MM.1S (cell line): ENCODE results near the gene HNF1A.

Experiments
- DNase-seq: peaks from one replicate; pipeline ENCODE4 v3.0.0-alpha.2; 2015
- H2AFZ ChIP-seq: fragments of 300-600 bp; sonication (generic); 2 replicates; pipeline ENCODE4 v1.6.0; 2016; ENCODE audit warnings: antibody characterized with exemption, low read length
- H3F3A ChIP-seq: fragments of 300-600 bp; sonication (generic); 2 replicates; pipeline ENCODE4 v1.6.1; 2016; ENCODE audit warnings: mild to moderate bottlenecking, antibody characterized with exemption, low read length, moderate library complexity, mixed read lengths; ENCODE audit not compliant: insufficient read depth
- H3K27ac ChIP-seq: fragments of 300-600 bp; sonication (generic); 2 replicates; pipeline ENCODE4 v1.5.1; 2016; ENCODE audit warnings: mild to moderate bottlenecking, low read length
- H3K27me3 ChIP-seq: fragments of 300-600 bp; sonication (generic); replicated peaks from 2 replicates; pipeline ENCODE4 v1.6.0; 2016; ENCODE audit warnings: low read length; ENCODE audit not compliant: insufficient read depth
- H3K36me3 ChIP-seq: fragments of 300-600 bp; sonication (generic); replicated peaks from 2 replicates; pipeline ENCODE4 v1.6.1; 2016; ENCODE audit warnings: mild to moderate bottlenecking, low read length, mixed read lengths; ENCODE audit not compliant: insufficient read depth
- H3K4me1 ChIP-seq: fragments of 300-600 bp; sonication (generic); 2 replicates; pipeline ENCODE4 v1.6.1; 2016; ENCODE audit warnings: low read length, mixed read lengths
- H3K4me2 ChIP-seq: fragments of 300-600 bp; sonication (generic); 2 replicates; pipeline ENCODE4 v1.6.0; 2016; ENCODE audit warnings: low read depth, low read length
- H3K4me3 ChIP-seq: fragments of 300-600 bp; sonication (generic); 2 replicates; pipeline ENCODE4 v1.5.1; 2016; ENCODE audit warnings: low read length, mixed read lengths
- H3K79me2 ChIP-seq: fragments of 300-600 bp; sonication (generic); 2 replicates; pipeline ENCODE4 v1.6.1; 2016; ENCODE audit warnings: mixed run types, low read length, mixed read lengths
- H3K9ac ChIP-seq: fragments of 300-600 bp; sonication (generic); 2 replicates; pipeline ENCODE4 v1.6.1; 2016; ENCODE audit warnings: low read length, mixed read lengths
- H3K9me2 ChIP-seq: fragments of 300-600 bp; sonication (generic); replicated peaks from 2 replicates; pipeline ENCODE4 v1.6.1; 2016; ENCODE audit warnings: mild to moderate bottlenecking, low read length, mixed read lengths; ENCODE audit not compliant: insufficient read depth
- H3K9me3 ChIP-seq: fragments of 300-600 bp; sonication (generic); replicated peaks from 2 replicates; pipeline ENCODE4 v1.6.1; 2016; ENCODE audit warnings: mild to moderate bottlenecking, low read length, mixed read lengths; ENCODE audit not compliant: insufficient read depth
- H4K20me1 ChIP-seq: fragments of 300-600 bp; sonication (generic); 2 replicates; pipeline ENCODE4 v1.6.1; 2016; ENCODE audit warnings: mild to moderate bottlenecking, low read length, moderate library complexity, mixed read lengths; ENCODE audit not compliant: insufficient read depth
- CTCF ChIP-seq: fragments of 300-600 bp; sonication (generic); IDR thresholded peaks from 2 replicates; pipeline ENCODE4 v1.5.1; 2016; ENCODE audit warnings: antibody characterized with exemption, low read length, mixed read lengths
- EZH2 ChIP-seq: fragments of 300-600 bp; sonication (generic); optimal IDR thresholded peaks from 2 replicates; pipeline ENCODE3; 2017; ENCODE audit warnings: low read depth, mild to moderate bottlenecking, antibody characterized with exemption, low read length, mixed read lengths
- EZH2phosphoT487 ChIP-seq: fragments of 300-600 bp; sonication (generic); IDR thresholded peaks from 2 replicates; pipeline ENCODE4 v1.6.1; 2018; ENCODE audit warnings: antibody characterized with exemption, low read length

HNF1A gene

GRCh38 chr12:120993496-120993895 lies 15.2 kb downstream of the HNF1A start:
- Histone ChIP-seq H3K9me3 (no peaks in the 10 kb centered on the region), H3K4me2 (no peak overlapping the region), H4K20me1 (no peaks in the 10 kb centered on the region), H3F3A (no peaks in the 10 kb centered on the region), H3K4me1 (no peaks in the 10 kb centered on the region), H3K27ac (no peak overlapping the region), H3K4me3 (no peak overlapping the region), H3K79me2 (no peaks in the 10 kb centered on the region), H2AFZ (no peak overlapping the region), H3K36me3 (no peaks in the 10 kb centered on the region), H3K9me2 (no peaks in the 10 kb centered on the region), H3K27me3 (no peaks in the 10 kb centered on the region), H3K9ac (no peak overlapping the region)
- no peak for DNase-seq
- no peak for TF ChIP-seq CTCF
- TF ChIP-seq EZH2phosphoT487 = no peak
- no peak for TF ChIP-seq EZH2

GRCh38 chr12:120994059-120994458 lies 15.7 kb downstream of the HNF1A start:
- H3K9me3 ChIP-seq = no peaks in the 10 kb centered on the region
- H2AFZ ChIP-seq = no peak overlapping the region
- no peak overlapping the region for H3K4me3 ChIP-seq
- no peak overlapping the region for H3K9ac ChIP-seq
- no peaks in the 10 kb centered on the region for H3K4me1 ChIP-seq
- no peaks in the 10 kb centered on the region for H3K9me2 ChIP-seq
- no peaks in the 10 kb centered on the region for H3K36me3 ChIP-seq
- H3K27me3 ChIP-seq = no peaks in the 10 kb centered on the region
- H3K4me2 ChIP-seq = no peak overlapping the region
- no peak for DNase-seq
- H3F3A ChIP-seq = no peaks in the 10 kb centered on the region
- no peak overlapping the region for H3K27ac ChIP-seq
- H4K20me1 ChIP-seq = no peaks in the 10 kb centered on the region
- H3K79me2 ChIP-seq = no peaks in the 10 kb centered on the region
- no peak for TF ChIP-seq EZH2phosphoT487
- no peak for TF ChIP-seq EZH2

- no peak for DNase-seq
- no peaks in the 10 kb centered on the region for H3K9me3 ChIP-seq
- H3K27me3 ChIP-seq = no peaks in the 10 kb centered on the region
- no peaks in the 10 kb centered on the region for H3K9me2 ChIP-seq
- H3K79me2 ChIP-seq = no peaks in the 10 kb centered on the region
- H3K9ac ChIP-seq = no peak overlapping the region
- H3K4me2 ChIP-seq = no peak overlapping the region
- H2AFZ ChIP-seq = no peak overlapping the region
- TF ChIP-seq EZH2phosphoT487 (no peak), CTCF (no peak), EZH2 (no peak)
- H3K4me3 ChIP-seq = no peak overlapping the region
- no peaks in the 10 kb centered on the region for H4K20me1 ChIP-seq
- H3K27ac ChIP-seq = no peak overlapping the region
- no peaks in the 10 kb centered on the region for H3K36me3 ChIP-seq
- no peaks in the 10 kb centered on the region for H3K4me1 ChIP-seq
- H3F3A ChIP-seq = no peaks in the 10 kb centered on the region
Measured at GRCh38 chr12:120994589-120995337, 16.4 kb downstream of the HNF1A start.

- Histone ChIP-seq H3K4me3 (no peak overlapping the region), H2AFZ (no peak overlapping the region), H3K9me2 (no peaks in the 10 kb centered on the region), H3K79me2 (no peaks in the 10 kb centered on the region), H3K27ac (no peak overlapping the region), H3K36me3 (no peaks in the 10 kb centered on the region), H3F3A (no peaks in the 10 kb centered on the region), H3K9me3 (no peaks in the 10 kb centered on the region), H3K4me2 (no peak overlapping the region), H3K9ac (no peak overlapping the region), H3K27me3 (no peaks in the 10 kb centered on the region), H4K20me1 (no peaks in the 10 kb centered on the region), H3K4me1 (no peaks in the 10 kb centered on the region)
- TF ChIP-seq EZH2 (no peak), CTCF (no peak), EZH2phosphoT487 (no peak)
- no peak for DNase-seq
Measured at GRCh38 chr12:120996133-120996746, 17.9 kb downstream of the HNF1A start.
